HEK293T (cell line): ENCODE results near the gene ZMIZ2.
"Not testable (repeated sequence)": the region's sequence is repeated elsewhere in the genome, so short reads cannot be mapped to it uniquely, and the experiment has no call there.

Experiments used
- CTCF ChIA-PET: fragments of 350-600 bp; formaldehyde crosslinking; extraction: SDS; loops from one replicate; lab custom pipeline; 2021; ENCODE audit warnings: antibody characterized with exemption, inconsistent platforms; lab: Yijun Ruan, JAX
- POLR2A ChIA-PET: fragments of 350-600 bp; formaldehyde crosslinking; extraction: SDS; loops from one replicate; lab custom pipeline; 2020; ENCODE audit warnings: antibody characterized with exemption, inconsistent platforms; lab: Yijun Ruan, JAX
- DNase-seq: peaks from one replicate; pipeline ENCODE4 v3.0.0; 2012; ENCODE audit warnings: mixed read lengths; ENCODE audit errors: extremely low spot score
- ARNT ChIP-seq: fragments of 450-650 bp; IDR thresholded peaks from 2 replicates; pipeline ENCODE4 v1.6.1; 2017; ENCODE audit warnings: mild to moderate bottlenecking
- BHLHE40 ChIP-seq: fragments of 450-650 bp; IDR thresholded peaks from 2 replicates; pipeline ENCODE4 v1.6.1; 2016; ENCODE audit warnings: mild to moderate bottlenecking, moderate library complexity, borderline replicate concordance
- CTBP1 ChIP-seq: fragments of 450-650 bp; IDR thresholded peaks from 2 replicates; pipeline ENCODE4 v1.6.1; 2016; ENCODE audit warnings: borderline replicate concordance
- ELF4 ChIP-seq: fragments of 450-650 bp; IDR thresholded peaks from 2 replicates; pipeline ENCODE4 v1.6.1; 2017; ENCODE audit warnings: antibody characterized with exemption
- FOXA1 ChIP-seq: fragments of 450-650 bp; IDR thresholded peaks from 2 replicates; pipeline ENCODE4 v1.6.1; 2016; ENCODE audit warnings: mild to moderate bottlenecking
- FOXK2 ChIP-seq: fragments of 450-650 bp; IDR thresholded peaks from 2 replicates; pipeline ENCODE4 v1.6.1; 2016; ENCODE audit warnings: mild to moderate bottlenecking
- FOXM1 ChIP-seq: fragments of 450-650 bp; IDR thresholded peaks from 2 replicates; pipeline ENCODE4 v1.6.1; 2017; ENCODE audit warnings: mild to moderate bottlenecking, borderline replicate concordance
- HDGF ChIP-seq: fragments of 450-650 bp; IDR thresholded peaks from 2 replicates; pipeline ENCODE4 v1.6.1; 2017; ENCODE audit warnings: antibody characterized with exemption, borderline replicate concordance
- L3MBTL2 ChIP-seq: fragments of 450-650 bp; conservative IDR thresholded peaks from 2 replicates; pipeline ENCODE4 v1.6.1; 2016; ENCODE audit warnings: mild to moderate bottlenecking
- LEF1 ChIP-seq: fragments of 450-650 bp; IDR thresholded peaks from 2 replicates; pipeline ENCODE4 v1.6.1; 2017; ENCODE audit warnings: mild to moderate bottlenecking, borderline replicate concordance
- NFRKB ChIP-seq: fragments of 450-650 bp; IDR thresholded peaks from 2 replicates; pipeline ENCODE4 v1.6.1; 2016; ENCODE audit warnings: mild to moderate bottlenecking, moderate library complexity
- PKNOX1 ChIP-seq: fragments of 450-650 bp; IDR thresholded peaks from 2 replicates; pipeline ENCODE4 v1.6.1; 2016
- SP1 ChIP-seq: fragments of 450-650 bp; IDR thresholded peaks from 2 replicates; pipeline ENCODE4 v1.6.1; 2017
- SUZ12 ChIP-seq: fragments of 450-650 bp; IDR thresholded peaks from 2 replicates; pipeline ENCODE4 v1.6.1; 2016; ENCODE audit warnings: mild to moderate bottlenecking
- TARDBP ChIP-seq: fragments of 450-650 bp; IDR thresholded peaks from 2 replicates; pipeline ENCODE4 v1.6.1; 2016
- ZNF384 ChIP-seq: fragments of 450-650 bp; IDR thresholded peaks from 2 replicates; pipeline ENCODE4 v1.6.1; 2016

ZMIZ2 gene

GRCh38 chr7:44727937-44728262, 20.7 kb upstream of the ZMIZ2 start:
- CTCF ChIA-PET: interaction anchor here (0.6 kb wide), 1 partner anchor 614 kb away, joined by 3 read pairs; no protein-coding TSS in a partner anchor

GRCh38 chr7:44729949-44730590, 18.6 kb upstream of the ZMIZ2 start:
- ChIA-PET POLR2A (no interaction called here), CTCF (no interaction called here)
- DNase-seq: no peak
- no peak for TF ChIP-seq ELF4
- TF ChIP-seq PKNOX1: no peak
- no peak for TF ChIP-seq ARNT
- no peak for TF ChIP-seq FOXA1
- no peak for TF ChIP-seq SP1
- no peak for TF ChIP-seq ZNF384
- no peak for TF ChIP-seq FOXM1
- TF ChIP-seq LEF1: no peak
- TF ChIP-seq HDGF: no peak
- TF ChIP-seq BHLHE40: no peak
- TF ChIP-seq CTBP1: no peak
- TF ChIP-seq SUZ12: no peak
- TF ChIP-seq NFRKB: no peak
- no peak for TF ChIP-seq L3MBTL2
- no peak for TF ChIP-seq FOXK2
- no peak for TF ChIP-seq TARDBP

More at GRCh38 chr7:44727937-44728262, 20.7 kb upstream of the ZMIZ2 start:
- POLR2A ChIA-PET: no interaction called here
- TF ChIP-seq TARDBP: no peak
- no peak for TF ChIP-seq HDGF
- no peak for TF ChIP-seq PKNOX1
- no peak for TF ChIP-seq FOXM1
- TF ChIP-seq ELF4: no peak
- no peak for TF ChIP-seq ARNT
- no peak for TF ChIP-seq ZNF384
- TF ChIP-seq FOXK2: no peak
- no peak for TF ChIP-seq NFRKB
- no peak for TF ChIP-seq SP1
- no peak for TF ChIP-seq LEF1
- no peak for TF ChIP-seq CTBP1
- TF ChIP-seq FOXA1: no peak
- DNase-seq: no peak

- CTCF ChIA-PET: not testable (repeated sequence)
Measured at GRCh38 chr7:44732971-44733370, 15.7 kb upstream of the ZMIZ2 start.

GRCh38 chr7:44733708-44734481, 14.8 kb upstream of the ZMIZ2 start:
- TF ChIP-seq ZNF384 (no peak), BHLHE40 (no peak), SUZ12 (no peak), ARNT (no peak), L3MBTL2 (no peak), ELF4 (no peak), LEF1 (no peak), SP1 (no peak), NFRKB (no peak), FOXK2 (no peak), FOXM1 (no peak), HDGF (no peak), TARDBP (no peak), FOXA1 (no peak), CTBP1 (no peak), PKNOX1 (no peak)
- POLR2A ChIA-PET: no interaction called here
- no peak for DNase-seq
- CTCF ChIA-PET: no interaction called here

More at GRCh38 chr7:44732971-44733370, 15.7 kb upstream of the ZMIZ2 start:
- POLR2A ChIA-PET, DNase-seq: not testable (repeated sequence)

- CTCF ChIA-PET: no interaction called here
- DNase-seq: no peak
- POLR2A ChIA-PET: interaction anchor here (0.8 kb wide), 1 partner anchor 12 kb away, joined by 3 read pairs; no protein-coding TSS in a partner anchor
- no peak for TF ChIP-seq ARNT
- TF ChIP-seq FOXK2: no peak
- no peak for TF ChIP-seq NFRKB
- TF ChIP-seq ELF4: no peak
- TF ChIP-seq HDGF: no peak
- no peak for TF ChIP-seq TARDBP
- no peak for TF ChIP-seq SP1
- no peak for TF ChIP-seq FOXA1
- no peak for TF ChIP-seq BHLHE40
- TF ChIP-seq PKNOX1: no peak
- no peak for TF ChIP-seq LEF1
- TF ChIP-seq CTBP1: no peak
- TF ChIP-seq L3MBTL2: no peak
- TF ChIP-seq SUZ12: no peak
- no peak for TF ChIP-seq ZNF384
- TF ChIP-seq FOXM1: no peak
Measured at GRCh38 chr7:44735403-44736165, 13.1 kb upstream of the ZMIZ2 start.
